ENCODE results near the gene SH2D4B. TPM values are rescaled to one million over a fixed set of nuclear protein-coding genes. Genes with fewer than 3 reads are reported as not detected.

SH2D4B gene
- polyA plus RNA-seq, 1 donor from 2014 or later = not detected

GRCh38 chr10:80569131-80569895, 31.6 kb downstream of the SH2D4B start:
- Mint-ChIP-seq H3K36me3 (no peaks in the 10 kb centered on the region), H3K27ac (no peak overlapping the region), H3K4me3 (no peak overlapping the region), H3K9me3 (peaks cover 0 to 2% (median 0%) of the 10 kb centered on the region in 3 donors), H3K4me1 (no peaks in the 10 kb centered on the region), H3K27me3 (peaks cover 20% of the 10 kb centered on the region)

- H3K27ac Mint-ChIP-seq = no peak overlapping the region
- no peak overlapping the region for H3K4me3 Mint-ChIP-seq
- H3K36me3 Mint-ChIP-seq = peaks cover 2% of the 10 kb centered on the region
- peaks cover 20% of the 10 kb centered on the region for H3K27me3 Mint-ChIP-seq
- H3K9me3 Mint-ChIP-seq = peaks cover 0 to 2% (median 0%) of the 10 kb centered on the region in 3 donors
- no peaks in the 10 kb centered on the region for H3K4me1 Mint-ChIP-seq
Measured at GRCh38 chr10:80571352-80571751, 33.6 kb downstream of the SH2D4B start.

- H3K36me3 Mint-ChIP-seq = peaks cover 6% of the 10 kb centered on the region
- peak overlapping the region in 2 of 4 donors; percentile 12 to 58 for H3K4me3 Mint-ChIP-seq
- peaks cover 2% of the 10 kb centered on the region for H3K27me3 Mint-ChIP-seq
- peaks cover 15 to 17% (median 17%) of the 10 kb centered on the region in 3 donors for H3K4me1 Mint-ChIP-seq
- peak overlapping the region in 1 of 3 donors; percentile 40 for H3K27ac Mint-ChIP-seq
- peaks cover 0 to 2% (median 2%) of the 10 kb centered on the region in 3 donors for H3K9me3 Mint-ChIP-seq
Measured at GRCh38 chr10:80579181-80579763, 41.6 kb downstream of the SH2D4B start.

- H3K4me3 Mint-ChIP-seq = peak overlapping the region in 1 of 4 donors; percentile 58
- peak overlapping the region in 1 of 3 donors; percentile 40 for H3K27ac Mint-ChIP-seq
- peaks cover 15 to 17% (median 17%) of the 10 kb centered on the region in 3 donors for H3K4me1 Mint-ChIP-seq
- H3K27me3 Mint-ChIP-seq = peaks cover 2% of the 10 kb centered on the region
- H3K36me3 Mint-ChIP-seq = peaks cover 6% of the 10 kb centered on the region
- peaks cover 0 to 2% (median 2%) of the 10 kb centered on the region in 3 donors for H3K9me3 Mint-ChIP-seq
Measured at GRCh38 chr10:80579849-80580637, 42.3 kb downstream of the SH2D4B start.

GRCh38 chr10:80580638-80581468, 43.2 kb downstream of the SH2D4B start:
- H3K27ac Mint-ChIP-seq = no peak overlapping the region
- peaks cover 5% of the 10 kb centered on the region for H3K36me3 Mint-ChIP-seq
- no peak overlapping the region for H3K4me3 Mint-ChIP-seq
- peaks cover 2% of the 10 kb centered on the region for H3K27me3 Mint-ChIP-seq
- peaks cover 0 to 2% (median 2%) of the 10 kb centered on the region in 3 donors for H3K9me3 Mint-ChIP-seq
- H3K4me1 Mint-ChIP-seq = peaks cover 15 to 17% (median 17%) of the 10 kb centered on the region in 3 donors

GRCh38 chr10:80581469-80581835, 43.8 kb downstream of the SH2D4B start:
- H3K27ac Mint-ChIP-seq = no peak overlapping the region
- peaks cover 4% of the 10 kb centered on the region for H3K36me3 Mint-ChIP-seq
- H3K9me3 Mint-ChIP-seq = peaks cover 0 to 2% (median 2%) of the 10 kb centered on the region in 3 donors
- no peak overlapping the region for H3K4me3 Mint-ChIP-seq
- H3K4me1 Mint-ChIP-seq = peaks cover 15 to 17% (median 17%) of the 10 kb centered on the region in 3 donors
- peaks cover 2% of the 10 kb centered on the region for H3K27me3 Mint-ChIP-seq

- Mint-ChIP-seq H3K9me3 (no peaks in the 10 kb centered on the region), H3K27ac (no peak overlapping the region), H3K4me3 (no peak overlapping the region), H3K27me3 (no peaks in the 10 kb centered on the region), H3K4me1 (peaks cover 14 to 17% (median 17%) of the 10 kb centered on the region in 3 donors), H3K36me3 (peaks cover 4% of the 10 kb centered on the region)
Measured at GRCh38 chr10:80582286-80582960, 44.7 kb downstream of the SH2D4B start.

- Mint-ChIP-seq H3K27ac (no peak overlapping the region), H3K4me1 (peaks cover 12 to 13% (median 12%) of the 10 kb centered on the region in 3 donors), H3K9me3 (no peaks in the 10 kb centered on the region), H3K36me3 (peaks cover 2% of the 10 kb centered on the region), H3K4me3 (no peak overlapping the region), H3K27me3 (peaks cover 2% of the 10 kb centered on the region)
Measured at GRCh38 chr10:80583685-80584084, 46.0 kb downstream of the SH2D4B start.

- H3K27me3 Mint-ChIP-seq = peaks cover 2% of the 10 kb centered on the region
- peaks cover 2% of the 10 kb centered on the region for H3K36me3 Mint-ChIP-seq
- H3K4me3 Mint-ChIP-seq = no peak overlapping the region
- no peaks in the 10 kb centered on the region for H3K9me3 Mint-ChIP-seq
- no peak overlapping the region for H3K27ac Mint-ChIP-seq
- peaks cover 10 to 18% (median 16%) of the 10 kb centered on the region in 3 donors for H3K4me1 Mint-ChIP-seq
Measured at GRCh38 chr10:80585812-80586211, 48.1 kb downstream of the SH2D4B start.

GRCh38 chr10:80588546-80588945, 50.8 kb downstream of the SH2D4B start:
- H3K27me3 Mint-ChIP-seq = peaks cover 2% of the 10 kb centered on the region
- no peak overlapping the region for H3K27ac Mint-ChIP-seq
- H3K9me3 Mint-ChIP-seq = no peaks in the 10 kb centered on the region
- peak overlapping the region in 1 of 4 donors; percentile 62 for H3K4me3 Mint-ChIP-seq
- H3K4me1 Mint-ChIP-seq = peaks cover 10 to 18% (median 13%) of the 10 kb centered on the region in 3 donors
- H3K36me3 Mint-ChIP-seq = no peaks in the 10 kb centered on the region

GRCh38 chr10:80589726-80590373, 52.1 kb downstream of the SH2D4B start:
- H3K9me3 Mint-ChIP-seq = no peaks in the 10 kb centered on the region
- H3K36me3 Mint-ChIP-seq = no peaks in the 10 kb centered on the region
- no peak overlapping the region for H3K27ac Mint-ChIP-seq
- peaks cover 2% of the 10 kb centered on the region for H3K27me3 Mint-ChIP-seq
- peak overlapping the region in 2 of 4 donors; percentile 14 to 37 for H3K4me3 Mint-ChIP-seq
- peaks cover 10 to 13% (median 13%) of the 10 kb centered on the region in 3 donors for H3K4me1 Mint-ChIP-seq

GRCh38 chr10:80590585-80591125, 53.0 kb downstream of the SH2D4B start:
- H3K27ac Mint-ChIP-seq = no peak overlapping the region
- no peaks in the 10 kb centered on the region for H3K9me3 Mint-ChIP-seq
- peaks cover 2% of the 10 kb centered on the region for H3K27me3 Mint-ChIP-seq
- no peaks in the 10 kb centered on the region for H3K36me3 Mint-ChIP-seq
- peaks cover 10 to 13% (median 13%) of the 10 kb centered on the region in 3 donors for H3K4me1 Mint-ChIP-seq
- H3K4me3 Mint-ChIP-seq = peak overlapping the region in 1 of 4 donors; percentile 23
